ENCODE measurements around the gene MLIP.
"Not testable (repeated sequence)": the region's sequence is repeated elsewhere in the genome, so short reads cannot be mapped to it uniquely, and the experiment has no call there.

MLIP gene

DNA sequence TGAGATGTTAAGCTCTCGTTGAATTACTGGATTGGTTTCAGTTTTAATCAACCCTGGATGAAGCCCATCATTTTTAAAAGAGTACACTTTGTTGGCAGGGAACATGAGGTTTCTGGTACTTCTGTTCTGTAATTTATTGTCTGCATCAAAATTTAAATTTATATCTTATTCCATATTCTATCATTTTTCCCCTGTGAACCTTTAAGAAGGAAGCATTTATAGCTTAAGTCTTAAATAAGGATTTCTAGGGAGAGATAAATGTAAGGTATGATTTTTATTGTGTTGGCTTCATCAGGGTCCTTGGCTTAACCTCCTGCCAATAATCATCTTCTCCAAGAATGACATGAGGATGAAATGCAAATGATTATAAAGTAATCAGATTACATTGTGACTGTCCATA is 40.6 kb downstream of the MLIP start:
- DNase-seq = no peak

- DNase-seq = no peak
Measured at GRCh38 chr6:54156650-54157250, 45.5 kb downstream of the MLIP start.

- no peak for DNase-seq
Measured at GRCh38 chr6:54157405-54157804, 46.2 kb downstream of the MLIP start.

GRCh38 chr6:54173089-54173488 is 61.8 kb downstream of the MLIP start:
- DNase-seq = peak; percentile 44

- no peak for DNase-seq
Measured at GRCh38 chr6:54179152-54179551, 67.9 kb downstream of the MLIP start.

DNA sequence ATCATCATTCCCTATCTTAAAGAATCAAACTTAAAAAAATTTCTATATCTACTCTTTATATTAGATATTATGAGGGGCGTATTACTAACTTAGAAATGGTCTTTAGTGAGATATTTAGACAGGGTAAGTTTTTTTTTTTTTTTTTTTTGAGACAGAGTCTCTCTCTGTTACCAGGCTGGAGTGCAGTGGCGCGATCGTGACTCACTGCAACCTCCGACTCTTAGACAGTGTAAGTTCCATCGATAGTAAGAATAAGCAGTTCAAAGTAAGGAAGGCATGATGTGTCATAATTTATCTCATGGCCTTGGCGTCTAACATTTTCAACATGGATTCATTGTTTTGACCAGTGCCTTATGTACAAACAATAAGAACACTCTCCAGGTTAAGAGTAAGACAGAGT is 72.4 kb downstream of the MLIP start:
- no peak for DNase-seq

DNA sequence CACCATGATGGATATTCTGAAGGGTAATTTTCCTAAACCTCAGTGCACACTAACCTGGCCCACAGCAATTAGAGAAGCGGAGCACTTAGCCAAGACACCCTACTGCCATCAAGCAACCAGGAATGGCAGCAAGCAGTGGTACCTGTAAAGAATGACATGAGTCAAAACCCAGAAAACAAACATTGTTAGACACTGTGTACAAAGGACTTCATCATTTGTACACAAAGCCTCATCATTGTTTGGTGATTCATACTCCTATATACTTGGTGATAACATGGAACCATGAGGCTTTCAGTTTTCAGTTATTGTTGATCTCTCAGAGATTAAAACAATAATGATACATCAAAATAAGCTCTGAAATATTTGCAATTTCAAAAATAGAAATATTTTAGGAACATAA is 74.6 kb downstream of the MLIP start:
- no peak for DNase-seq

- no peak for DNase-seq
Measured at GRCh38 chr6:54188846-54189245, 77.6 kb downstream of the MLIP start.

DNA sequence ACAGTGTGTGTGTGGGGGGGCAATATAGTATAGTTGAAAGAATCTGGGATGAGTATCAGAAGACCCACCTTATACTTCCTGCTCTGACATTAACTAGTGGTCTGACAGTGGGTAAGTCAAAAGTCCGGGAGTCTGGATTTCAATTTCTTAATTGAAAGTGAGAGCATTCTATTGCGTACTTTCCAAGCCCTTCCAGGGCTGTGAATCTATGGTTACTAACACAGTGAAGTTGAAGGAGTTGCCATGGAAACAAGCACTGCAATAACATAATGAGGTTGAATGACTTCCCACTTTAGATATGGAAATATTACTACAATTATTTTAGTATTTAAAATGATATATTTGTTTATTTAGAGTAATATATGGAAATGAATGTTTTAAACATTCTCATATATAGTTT is 80.2 kb downstream of the MLIP start:
- DNase-seq = peak; percentile 37

DNA sequence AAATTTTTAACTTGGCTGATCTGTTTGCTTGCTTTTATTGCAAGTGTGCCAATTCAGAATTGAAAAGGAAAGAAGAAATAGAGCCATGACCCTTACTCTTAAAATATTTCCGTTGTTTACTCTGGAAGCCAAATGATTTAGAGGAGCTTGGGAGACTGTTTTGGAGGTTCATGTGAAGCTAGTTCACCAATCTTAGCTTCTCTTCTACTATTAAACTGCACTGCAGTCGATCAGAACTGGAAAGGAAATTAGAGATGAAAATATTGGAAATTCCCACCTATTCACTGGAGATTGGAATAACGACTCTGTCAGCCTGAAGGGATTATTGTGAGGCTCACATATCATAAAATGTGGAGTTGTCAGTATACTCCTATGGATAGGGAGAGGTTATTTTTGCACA is 81.8 kb downstream of the MLIP start:
- no peak for DNase-seq

- no peak for DNase-seq
Measured at GRCh38 chr6:54193560-54193959, 82.3 kb downstream of the MLIP start.

DNA sequence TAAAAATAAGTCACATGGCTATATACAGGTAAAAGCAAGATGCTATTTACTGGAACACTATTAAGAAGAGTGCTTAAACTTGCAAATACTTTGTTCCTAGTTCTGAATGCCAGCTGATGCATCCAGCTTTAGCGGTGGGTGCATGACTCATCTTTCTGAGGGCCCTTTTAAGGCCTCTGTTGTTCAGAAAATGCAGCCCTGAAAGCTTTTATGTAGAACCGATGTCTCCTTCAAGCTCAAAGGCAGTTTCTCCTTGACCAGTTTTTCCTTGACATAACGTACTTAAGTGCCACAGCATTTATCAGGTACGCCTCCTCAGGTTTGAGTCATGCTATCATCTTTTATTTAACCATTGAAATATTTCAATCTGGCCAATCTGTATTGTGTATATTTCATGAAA is 82.8 kb downstream of the MLIP start:
- peak; percentile 28 for DNase-seq

GRCh38 chr6:54195637-54196036 is 84.4 kb downstream of the MLIP start:
- no peak for DNase-seq

DNA sequence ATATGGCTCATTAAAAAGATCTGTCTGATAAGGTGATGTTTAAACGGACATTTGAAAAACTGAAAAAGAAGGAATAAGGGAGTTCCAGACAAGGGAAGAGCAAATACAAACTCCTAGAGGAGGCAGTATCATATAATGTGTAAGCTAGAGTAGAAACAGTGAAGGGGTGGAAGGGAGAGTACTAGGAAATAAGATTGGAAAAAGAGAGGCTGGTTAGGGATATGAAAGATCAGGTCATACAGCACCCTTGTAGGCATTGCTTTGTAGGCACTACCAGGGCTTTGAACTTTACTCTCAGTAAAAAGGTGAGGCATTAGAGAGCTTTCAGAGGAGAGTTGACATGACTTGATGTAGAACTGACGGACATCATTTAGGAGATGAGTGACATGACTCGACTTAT is 85.7 kb downstream of the MLIP start:
- no peak for DNase-seq

GRCh38 chr6:54198134-54198533 is 86.9 kb downstream of the MLIP start:
- DNase-seq = no peak

GRCh38 chr6:54203474-54204035 is 92.3 kb downstream of the MLIP start:
- not testable (repeated sequence) for DNase-seq

GRCh38 chr6:54204921-54205591 is 93.8 kb downstream of the MLIP start:
- no peak for DNase-seq

GRCh38 chr6:54206510-54206909 is 95.3 kb downstream of the MLIP start:
- no peak for DNase-seq

- DNase-seq = not testable (repeated sequence)
Measured at GRCh38 chr6:54209983-54210382, 98.7 kb downstream of the MLIP start.

- no peak for DNase-seq
Measured at GRCh38 chr6:54214286-54214685, 103.0 kb downstream of the MLIP start.

GRCh38 chr6:54216336-54216735 is 105.1 kb downstream of the MLIP start:
- DNase-seq = no peak

- DNase-seq = no peak
Measured at GRCh38 chr6:54217018-54217417, 105.8 kb downstream of the MLIP start.

DNA sequence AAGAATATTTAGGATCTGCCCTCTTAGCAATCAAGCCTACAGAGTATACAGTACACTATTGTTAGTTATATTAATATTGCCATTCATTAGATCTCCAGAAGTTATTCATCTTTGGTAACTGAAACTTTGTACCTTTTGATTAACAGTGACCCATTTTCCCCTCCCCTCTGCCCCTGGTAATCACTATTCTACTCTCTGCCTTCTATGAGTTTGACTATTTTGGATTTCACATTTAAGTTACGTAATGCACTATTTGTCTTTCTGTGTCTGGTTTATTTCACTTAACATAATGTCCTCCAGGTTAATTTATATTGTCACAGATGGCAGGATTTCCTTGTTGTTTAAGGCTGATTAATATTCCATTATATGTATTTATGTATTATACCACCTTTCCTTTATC is 111.0 kb downstream of the MLIP start:
- DNase-seq = no peak

- no peak for DNase-seq
Measured at GRCh38 chr6:54232703-54233102, 121.5 kb downstream of the MLIP start.

DNA sequence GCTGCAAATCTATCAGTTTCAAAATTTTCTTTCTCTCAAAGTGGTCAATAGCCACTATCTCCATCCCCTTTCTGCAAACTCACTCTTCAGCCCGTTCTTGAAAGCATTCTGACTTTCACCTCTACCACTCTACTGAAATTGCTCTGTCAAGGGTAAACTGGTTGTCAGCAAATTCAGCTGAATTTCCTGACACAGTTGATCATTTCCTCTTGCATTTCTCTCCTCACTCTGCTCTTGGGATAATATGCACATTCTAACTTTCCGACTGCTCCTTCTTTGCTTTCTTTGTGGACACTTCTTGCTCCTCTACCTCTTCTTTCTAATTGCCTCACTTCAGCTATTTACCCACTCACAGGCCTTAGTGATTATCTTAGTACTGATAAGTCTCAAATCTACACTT is 123.3 kb downstream of the MLIP start:
- DNase-seq = no peak

Measured in NCI-H226 (cell line).